IPS DF 6.9 (cell line): Measurements from ENCODE around the gene F8A1.
"Not testable (repeated sequence)": the region's sequence is repeated elsewhere in the genome, so short reads cannot be mapped to it uniquely, and the experiment has no call there.

Experiments used
- DNase-seq: peaks from one replicate; pipeline ENCODE4 v3.0.0-alpha.2; 2013; ENCODE audit warnings: low read depth, low spot score
- H3K27ac ChIP-seq: one replicate; pipeline ENCODE4 v1.5.1; 2013; ENCODE audit warnings: low read length, control low read depth
- H3K27me3 ChIP-seq: 2 replicates; pipeline ENCODE4 v1.6.1; 2013; ENCODE audit warnings: mild to moderate bottlenecking, low read length; ENCODE audit not compliant: control insufficient read depth, insufficient read depth
- H3K36me3 ChIP-seq: 2 replicates; pipeline ENCODE4 v1.6.1; 2013; ENCODE audit warnings: low read length; ENCODE audit not compliant: control insufficient read depth, insufficient read depth
- H3K4me1 ChIP-seq: 2 replicates; pipeline ENCODE4 v1.6.1; 2013; ENCODE audit warnings: low read length; ENCODE audit not compliant: control insufficient read depth, insufficient read depth
- H3K4me3 ChIP-seq: 2 replicates; pipeline ENCODE4 v1.5.1; 2013; ENCODE audit warnings: mild to moderate bottlenecking, low read length
- H3K9me3 ChIP-seq: 2 replicates; pipeline ENCODE4 v1.6.1; 2013; ENCODE audit warnings: low read length, inconsistent platforms; ENCODE audit not compliant: control insufficient read depth, insufficient read depth
- WGBS: extraction: QIAGEN DNeasy Blood & Tissue Kit; methylation state at CpG from one replicate; pipeline ENCODE4 v1.1.7; 2013; ENCODE audit warnings: mixed read lengths, missing lambda C conversion rate; ENCODE audit not compliant: insufficient read length, insufficient coverage; 5-methylcytosine and 5-hydroxymethylcytosine counted together

The F8A1 gene

GRCh38 chrX:154886069-154886788 lies at the start of gene F8A1:
F8A1 (plus strand) TSS chrX:154886355; CDS start chrX:154886375, 20 bp downstream.
- H3K27ac ChIP-seq, H3K4me3 ChIP-seq, H3K4me1 ChIP-seq, DNase-seq, H3K27me3 ChIP-seq, H3K9me3 ChIP-seq, H3K36me3 ChIP-seq: not testable (repeated sequence)
- whole genome bisulfite sequencing: no CpG with 5 or more reads among the region's 91 CpGs

DNA sequence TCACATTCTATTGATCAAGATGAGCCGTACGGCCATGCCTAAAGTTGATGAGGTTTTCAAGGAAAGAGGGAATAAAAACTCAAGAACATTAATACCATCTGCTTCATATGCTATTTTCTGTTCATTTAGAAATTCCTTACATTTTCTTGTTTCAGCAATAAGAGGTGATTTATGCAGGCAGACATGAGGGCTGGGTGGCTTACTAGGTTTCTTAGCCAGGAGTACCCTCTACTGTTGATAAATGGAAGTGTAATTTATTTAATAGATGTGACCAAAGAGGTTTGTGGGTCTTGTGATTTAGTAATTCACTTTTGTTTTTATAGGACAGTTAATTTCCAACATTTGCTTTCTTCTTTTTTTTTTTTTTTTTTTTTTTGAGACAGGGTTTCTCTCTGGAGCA lies 45.3 kb upstream of the F8A1 start:
- Histone ChIP-seq H3K27me3 (no peaks in the 10 kb centered on the region), H3K4me3 (no peak overlapping the region), H3K9me3 (no peaks in the 10 kb centered on the region), H3K27ac (no peak overlapping the region), H3K36me3 (no peaks in the 10 kb centered on the region), H3K4me1 (no peaks in the 10 kb centered on the region)
- WGBS: no CpG with 5 or more reads among the region's 2 CpGs
- no peak for DNase-seq

GRCh38 chrX:154850957-154851611 lies 35.1 kb upstream of the F8A1 start:
- no peak overlapping the region for H3K27ac ChIP-seq
- DNase-seq: no peak

DNA sequence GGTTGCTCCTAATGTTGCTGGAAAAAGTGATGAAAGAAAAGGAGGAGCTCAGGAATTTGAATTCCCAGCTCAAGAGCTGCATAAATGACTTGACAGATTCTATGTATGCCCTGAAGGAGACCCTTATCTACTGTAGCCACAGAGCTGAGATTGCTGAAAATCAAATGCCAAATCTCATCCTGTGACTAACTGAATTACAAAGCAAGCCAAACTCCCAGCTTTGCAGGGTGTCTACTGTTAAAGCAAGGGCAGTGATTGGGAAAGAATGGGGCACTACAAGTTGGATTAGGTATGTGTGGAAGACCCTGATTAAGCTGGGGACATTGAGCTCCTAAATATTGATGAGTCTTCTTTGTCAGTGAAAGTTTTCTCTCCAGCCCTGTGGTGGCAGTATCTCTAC lies 30.9 kb upstream of the F8A1 start:
- H3K27me3 ChIP-seq: no peaks in the 10 kb centered on the region
- H3K4me3 ChIP-seq: no peak overlapping the region
- no peak overlapping the region for H3K27ac ChIP-seq
- H3K36me3 ChIP-seq: no peaks in the 10 kb centered on the region
- no peak for DNase-seq
- no peaks in the 10 kb centered on the region for H3K9me3 ChIP-seq
- H3K4me1 ChIP-seq: no peaks in the 10 kb centered on the region

More at GRCh38 chrX:154850957-154851611, 35.1 kb upstream of the F8A1 start:
- Histone ChIP-seq H3K27me3 (no peaks in the 10 kb centered on the region), H3K9me3 (no peaks in the 10 kb centered on the region), H3K36me3 (no peaks in the 10 kb centered on the region), H3K4me3 (no peak overlapping the region), H3K4me1 (no peaks in the 10 kb centered on the region)
- no CpG with 5 or more reads among the region's 1 CpG for WGBS

DNA sequence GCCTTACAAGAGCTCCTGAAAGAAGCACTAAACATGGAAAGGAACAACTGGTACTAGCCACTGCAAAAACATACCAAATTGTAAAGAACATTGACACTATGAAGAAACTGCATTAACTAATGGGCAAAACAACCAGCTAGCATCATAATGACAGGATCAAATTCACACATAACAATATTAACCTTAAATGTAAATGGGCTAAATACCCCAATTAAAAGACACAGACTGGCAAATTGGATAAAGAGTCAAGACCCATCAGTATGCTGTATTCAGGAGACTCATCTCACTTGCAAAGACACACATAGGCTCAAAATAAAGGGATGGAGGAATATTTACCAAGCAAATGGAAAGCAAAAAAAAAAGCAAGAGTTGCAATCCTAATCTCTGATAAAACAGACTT lies 17.6 kb upstream of the F8A1 start:
- not testable (repeated sequence) for H3K27me3 ChIP-seq, H3K4me1 ChIP-seq, H3K27ac ChIP-seq, H3K9me3 ChIP-seq, H3K36me3 ChIP-seq, H3K4me3 ChIP-seq, DNase-seq

- no peak overlapping the region for H3K27ac ChIP-seq
- H3K4me1 ChIP-seq: no peaks in the 10 kb centered on the region
- no peak for DNase-seq
- no peaks in the 10 kb centered on the region for H3K27me3 ChIP-seq
- WGBS: no CpG with 5 or more reads among the region's 2 CpGs
- H3K4me3 ChIP-seq: no peak overlapping the region
- H3K36me3 ChIP-seq: no peaks in the 10 kb centered on the region
- no peaks in the 10 kb centered on the region for H3K9me3 ChIP-seq
Observed at GRCh38 chrX:154873329-154873728, 12.8 kb upstream of the F8A1 start.

GRCh38 chrX:154884069-154884468 lies 2.1 kb upstream of the F8A1 start:
- DNase-seq, H3K4me3 ChIP-seq, H3K27ac ChIP-seq, H3K27me3 ChIP-seq, H3K9me3 ChIP-seq, H3K36me3 ChIP-seq, H3K4me1 ChIP-seq: not testable (repeated sequence)
- WGBS: no CpG with 5 or more reads among the region's 8 CpGs

DNA sequence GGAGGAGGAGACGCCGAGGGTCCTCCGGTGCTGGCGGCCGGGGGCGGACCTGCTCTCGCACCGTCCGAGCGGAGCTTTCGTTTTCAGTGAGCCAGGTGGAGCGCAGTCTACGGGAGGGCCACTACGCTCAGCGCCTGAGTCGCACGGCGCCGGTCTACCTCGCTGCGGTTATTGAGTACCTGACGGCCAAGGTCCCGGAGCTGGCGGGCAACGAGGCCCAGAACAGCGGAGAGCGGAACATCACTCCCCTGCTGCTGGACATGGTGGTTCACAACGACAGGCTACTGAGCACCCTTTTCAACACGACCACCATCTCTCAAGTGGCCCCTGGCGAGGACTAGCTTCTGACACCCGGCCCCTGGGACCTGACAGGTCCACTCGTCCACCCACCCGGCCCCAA lies 1.1 kb upstream of the F8A1 start:
- H3K4me1 ChIP-seq, H3K27ac ChIP-seq, H3K4me3 ChIP-seq, H3K36me3 ChIP-seq, H3K9me3 ChIP-seq, DNase-seq, H3K27me3 ChIP-seq: not testable (repeated sequence)
- WGBS: no CpG with 5 or more reads among the region's 33 CpGs

GRCh38 chrX:154885549-154885948 lies 606 bp upstream of the F8A1 start:
- H3K9me3 ChIP-seq, H3K27ac ChIP-seq, H3K4me3 ChIP-seq, DNase-seq, H3K4me1 ChIP-seq, H3K36me3 ChIP-seq, H3K27me3 ChIP-seq: not testable (repeated sequence)
- WGBS: no CpG with 5 or more reads among the region's 14 CpGs

DNA sequence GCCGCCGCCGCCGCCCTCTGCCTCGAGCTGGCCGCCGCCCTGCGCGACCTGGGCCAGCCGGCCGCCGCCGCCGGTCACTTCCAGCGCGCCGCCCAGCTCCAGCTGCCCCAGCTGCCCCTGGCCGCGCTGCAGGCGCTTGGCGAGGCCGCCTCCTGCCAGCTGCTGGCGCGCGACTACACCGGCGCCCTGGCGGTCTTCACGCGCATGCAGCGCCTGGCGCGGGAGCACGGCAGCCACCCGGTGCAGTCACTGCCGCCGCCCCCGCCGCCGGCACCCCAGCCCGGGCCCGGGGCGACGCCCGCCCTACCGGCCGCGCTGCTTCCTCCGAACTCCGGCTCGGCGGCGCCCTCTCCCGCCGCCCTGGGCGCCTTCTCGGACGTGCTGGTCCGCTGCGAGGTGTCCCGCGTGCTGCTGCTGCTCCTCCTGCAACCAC lies 650 bp downstream of the F8A1 start:
- WGBS: no CpG with 5 or more reads among the region's 62 CpGs
- DNase-seq: not testable (repeated sequence)

More for the DNA sequence above, 650 bp downstream of the F8A1 start:
- H3K9me3 ChIP-seq, H3K4me3 ChIP-seq, H3K4me1 ChIP-seq, H3K36me3 ChIP-seq, H3K27me3 ChIP-seq, H3K27ac ChIP-seq: not testable (repeated sequence)
